GM12878 (cell line): Measurements from ENCODE around the gene AP3B1. TPM values are rescaled to one million over a fixed set of nuclear protein-coding genes. Genes with fewer than 3 reads are reported as not detected.

Experiments used
- ATAC-seq: fragments of 200-7000 bp; cut with Tn5 transposase; 3 replicates; pipeline ENCODE4 v1.9.1; 2020; ENCODE audit warnings: mild to moderate bottlenecking, moderate library complexity
- BruUV-seq: library from RNA; stranded (reverse); fragments of 400-500 nt; replicated peaks from 2 replicates; lab custom pipeline; 2021; lab: Mats Ljungman, UMichigan
- CTCF ChIA-PET: fragments of 300-600 bp; sonication (Branson Sonifier 250); formaldehyde crosslinking; extraction: SDS; loops from one replicate; lab custom pipeline; 2021; ENCODE audit warnings: inconsistent platforms; lab: Yijun Ruan, JAX
- POLR2A ChIA-PET: fragments of 350-600 bp; formaldehyde crosslinking; extraction: SDS; loops from one replicate; lab custom pipeline; 2021; ENCODE audit warnings: inconsistent platforms; lab: Charles Lee
- RAD21 ChIA-PET: fragments of 300-600 bp; sonication (Branson Sonifier 250); formaldehyde crosslinking; loops from one replicate; lab custom pipeline; 2023; ENCODE audit warnings: antibody characterized with exemption; ENCODE audit not compliant: unreplicated experiment; lab: Charles Lee
- SMC1A ChIA-PET: fragments of 300-600 bp; sonication (Branson Sonifier 250); formaldehyde crosslinking; loops from one replicate; lab custom pipeline; 2023; ENCODE audit not compliant: unreplicated experiment, uncharacterized antibody; lab: Charles Lee
- DNase-seq: peaks from one replicate; pipeline ENCODE4 v3.0.0-alpha.2; 2011; ENCODE audit warnings: low read depth, low spot score
- FAIRE-seq: peaks from 3 replicates; lab custom pipeline; 2011; peaks lifted over from hg19 to GRCh38; lab: Jason Lieb, UNC
- H2AFZ ChIP-seq: 2 replicates; pipeline ENCODE4 v1.6.0; 2011; ENCODE audit warnings: low read depth, low read length, control low read depth; ENCODE audit not compliant: control insufficient read depth
- H3K27ac ChIP-seq: 2 replicates; pipeline ENCODE4 v1.5.1; 2011; ENCODE audit warnings: control low read depth; ENCODE audit not compliant: control insufficient read depth, insufficient read depth
- H3K27me3 ChIP-seq, 2 experiments: replicated peaks in 1 of 2; 2 replicates each; pipeline versions ENCODE4 v1.6.0 to v1.6.1; 2011; ENCODE audit warnings: low read length in 1 of 2; ENCODE audit not compliant: control insufficient read depth in 2 of 2, insufficient read depth in 2 of 2
- H3K36me3 ChIP-seq, 2 experiments: 2 replicates each; pipeline ENCODE4 v1.5.1; 2011; ENCODE audit warnings: low read length in 1 of 2; ENCODE audit not compliant: control insufficient read depth in 2 of 2, insufficient read depth in 2 of 2
- H3K4me1 ChIP-seq: 2 replicates; pipeline ENCODE4 v1.6.1; 2011; ENCODE audit warnings: mild to moderate bottlenecking, low read length, moderate library complexity, mixed read lengths; ENCODE audit not compliant: control insufficient read depth, insufficient read depth
- H3K4me2 ChIP-seq: 2 replicates; pipeline ENCODE4 v1.6.0; 2011; ENCODE audit warnings: control low read depth; ENCODE audit not compliant: control insufficient read depth, insufficient read depth
- H3K4me3 ChIP-seq: fragments of 200-600 bp; sonication (generic); 2 replicates; pipeline ENCODE4 v1.5.1; 2016
- H3K79me2 ChIP-seq: 2 replicates; pipeline ENCODE4 v1.6.0; 2011; ENCODE audit warnings: low read length; ENCODE audit not compliant: control insufficient read depth, insufficient read depth
- H3K9ac ChIP-seq: 2 replicates; pipeline ENCODE4 v1.8.0; 2011; ENCODE audit warnings: low read length, control low read depth, mixed read lengths; ENCODE audit not compliant: control insufficient read depth, insufficient read depth
- H3K9me3 ChIP-seq: replicated peaks from 3 replicates; pipeline ENCODE4 v1.5.1; 2011; ENCODE audit warnings: mild to moderate bottlenecking, low read length; ENCODE audit not compliant: control insufficient read depth, insufficient read depth
- H4K20me1 ChIP-seq: 2 replicates; pipeline ENCODE4 v1.6.0; 2011; ENCODE audit not compliant: control insufficient read depth, insufficient read depth
- EP300 ChIP-seq, 2 experiments: fragments of 150-350 bp in 1 of 2; IDR thresholded peaks; 2 replicates each; pipeline ENCODE4 v1.6.1; 2011 to 2012; ENCODE audit warnings: low read depth in 2 of 2, low read length in 2 of 2, borderline replicate concordance in 1 of 2, improper control_type of control experiment in 1 of 2, inconsistent platforms in 1 of 2; ENCODE audit not compliant: control insufficient read depth in 1 of 2
- TCF7 ChIP-seq: IDR thresholded peaks from 2 replicates; pipeline ENCODE4 v1.6.1; 2014; ENCODE audit warnings: antibody characterized with exemption, borderline replicate concordance
- WGBS: methylation state at CpG from one replicate; pipeline ENCODE4 v1.1.6; 2016; ENCODE audit warnings: low lambda C conversion rate; ENCODE audit not compliant: insufficient replicate concordance, insufficient coverage; ENCODE audit errors: missing lambda C conversion rate; 5-methylcytosine and 5-hydroxymethylcytosine counted together
- in situ Hi-C: fragments of 300-500 bp; cut with MboI; formaldehyde crosslinking; loops from 9 replicates; pipeline ENCODE4 v1.14.3; 2018; ENCODE audit warnings: mixed read lengths
- intact Hi-C: fragments of 100-400 bp; cut with micrococcal nuclease; formaldehyde crosslinking; loops from one replicate; pipeline ENCODE4 v1.14.2; 2022; ENCODE audit not compliant: unreplicated experiment
- polyA plus RNA-seq, 11 experiments: library from polyadenylated mRNA; depleted of rRNA in 4 of 11; unstranded in 6 of 11; stranded (reverse) in 5 of 11; fragments of >200 nt; fragmentation: Nextera tagmentation in 4 of 11; fragmentation: Illumina TruSeq in 1 of 11; extraction: Ambion mirVana in 4 of 11; extraction: Trizol in 1 of 11; gene quantifications; 1 replicate in 1 of 11; 2 replicates in 10 of 11; pipeline versions ENCODE4 v1.2.1 to v1.2.3, GENCODE V29; 2011 to 2016; ENCODE audit warnings: inconsistent platforms in 2 of 11, missing spikeins in 2 of 11, low read depth in 1 of 11
- total RNA-seq, 4 experiments: library from RNA; depleted of rRNA in 3 of 4; stranded (reverse); fragments of >200 nt in 3 of 4; fragmentation: Illumina TruSeq in 1 of 4; extraction: Trizol in 1 of 4; gene quantifications; 2 replicates each; pipeline versions ENCODE4 v1.2.1 to v1.2.3, GENCODE V29; 2013 to 2021
- TF ChIP-seq, protein P1 (sequence below), 3 experiments: IDR thresholded peaks in 2 of 3; conservative IDR thresholded peaks in 1 of 3; 2 replicates each; pipeline ENCODE4 v1.5.1; 2011; ENCODE audit warnings: low read depth in 3 of 3, low read length in 3 of 3, mild to moderate bottlenecking in 3 of 3, control low read depth in 2 of 3, moderate library complexity in 2 of 3, inconsistent platforms in 1 of 3, mixed read lengths in 1 of 3; ENCODE audit not compliant: control insufficient read depth in 2 of 3, insufficient read depth in 1 of 3; ENCODE audit errors: extremely low read depth in 1 of 3

The AP3B1 gene
- total and polyA plus RNA-seq, 10 of the 15 experiments (the other 5 are each of a cell fraction or from before 2014, with no cell fraction given): 30.9 to 70.8 (median 46.0) TPM

DNA sequence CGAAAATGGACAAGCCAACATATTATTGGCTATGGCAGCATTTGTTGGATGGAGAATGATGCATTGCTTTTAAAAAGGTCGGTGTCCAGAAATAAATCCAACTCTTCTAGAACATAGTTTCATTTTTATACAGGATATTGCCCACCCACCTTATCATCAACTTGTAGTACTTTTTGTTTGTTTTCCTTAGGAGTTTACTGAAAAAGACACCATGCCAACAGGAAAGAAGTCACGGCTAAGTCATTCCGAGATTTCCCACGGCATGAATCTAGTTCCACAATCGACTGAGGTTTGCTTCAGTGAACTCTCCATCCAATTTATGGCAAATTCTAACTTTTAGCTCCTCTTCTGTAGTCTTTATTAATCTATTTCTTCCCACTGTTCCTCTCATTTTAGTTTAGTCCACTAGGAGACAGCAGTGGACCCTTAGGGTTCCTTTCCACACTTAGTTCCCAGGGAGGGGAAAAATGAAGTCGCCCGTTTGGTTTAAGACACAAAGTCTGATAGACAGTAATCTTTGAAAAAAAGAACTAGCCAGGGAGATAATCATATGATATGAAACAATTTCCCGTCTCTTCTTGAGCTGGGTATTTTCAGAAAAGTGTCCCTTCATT, 237.5 kb downstream of the AP3B1 start:
- intact Hi-C loops: no loop called here
- Histone ChIP-seq H4K20me1 (no peaks in the 10 kb centered on the region), H3K4me2 (no peak overlapping the region), H3K36me3 (no peaks in the 10 kb centered on the region; a peak in 1 of 4 replicates), H3K9ac (no peak overlapping the region), H3K4me3 (no peak overlapping the region), H3K79me2 (no peaks in the 10 kb centered on the region), H3K27ac (no peak overlapping the region), H3K27me3 (no peaks in the 10 kb centered on the region), H3K4me1 (no peaks in the 10 kb centered on the region), H2AFZ (no peak overlapping the region), H3K9me3 (no peaks in the 10 kb centered on the region)
- TF ChIP-seq TCF7 (no peak), EP300 (IDR thresholded peaks at IDR 0.05; ENCODE audit: borderline replicate concordance in 1 of 2, control insufficient read depth in 1 of 2, low read depth in 2 of 2, low read length in 2 of 2) (no peak)
- TF ChIP-seq, protein P1, sequence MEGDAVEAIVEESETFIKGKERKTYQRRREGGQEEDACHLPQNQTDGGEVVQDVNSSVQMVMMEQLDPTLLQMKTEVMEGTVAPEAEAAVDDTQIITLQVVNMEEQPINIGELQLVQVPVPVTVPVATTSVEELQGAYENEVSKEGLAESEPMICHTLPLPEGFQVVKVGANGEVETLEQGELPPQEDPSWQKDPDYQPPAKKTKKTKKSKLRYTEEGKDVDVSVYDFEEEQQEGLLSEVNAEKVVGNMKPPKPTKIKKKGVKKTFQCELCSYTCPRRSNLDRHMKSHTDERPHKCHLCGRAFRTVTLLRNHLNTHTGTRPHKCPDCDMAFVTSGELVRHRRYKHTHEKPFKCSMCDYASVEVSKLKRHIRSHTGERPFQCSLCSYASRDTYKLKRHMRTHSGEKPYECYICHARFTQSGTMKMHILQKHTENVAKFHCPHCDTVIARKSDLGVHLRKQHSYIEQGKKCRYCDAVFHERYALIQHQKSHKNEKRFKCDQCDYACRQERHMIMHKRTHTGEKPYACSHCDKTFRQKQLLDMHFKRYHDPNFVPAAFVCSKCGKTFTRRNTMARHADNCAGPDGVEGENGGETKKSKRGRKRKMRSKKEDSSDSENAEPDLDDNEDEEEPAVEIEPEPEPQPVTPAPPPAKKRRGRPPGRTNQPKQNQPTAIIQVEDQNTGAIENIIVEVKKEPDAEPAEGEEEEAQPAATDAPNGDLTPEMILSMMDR (IDR thresholded peaks at IDR 0.05 in 2 of 3, conservative IDR thresholded peaks at IDR 0.05 in 1 of 3; ENCODE audit: control insufficient read depth in 2 of 3, extremely low read depth in 1 of 3, insufficient read depth in 1 of 3, low read depth in 3 of 3, low read length in 3 of 3): 0 out of 6 replicates have a peak, but pooled peaks of 1 of the 3 experiments have one; percentile 5
- DNase-seq (no peak), FAIRE-seq (no peak), ATAC-seq (no peak)
- in situ Hi-C loops: no loop called here
- ChIA-PET SMC1A (no interaction called here), POLR2A (no interaction called here), CTCF (interaction anchor here (1.1 kb wide), 1 partner anchor 48 kb away, joined by 3 read pairs; no protein-coding TSS in a partner anchor), RAD21 (interaction anchor here (0.6 kb wide), 1 partner anchor 70 kb away, joined by 3 read pairs; no protein-coding TSS in a partner anchor)
- WGBS: 93% methylated on average over 9 of the region's 9 CpGs
- no TSS peak for BruUV-seq
